Measurements from ENCODE around the gene RSPH3. TPM values are rescaled to one million over a fixed set of nuclear protein-coding genes. Genes with fewer than 3 reads are reported as not detected.

Gene RSPH3
- total and polyA plus RNA-seq, 2 of the 13 experiments (the other 11 are each of a cell fraction or from before 2014, with no cell fraction given): 1.3 to 3.5 TPM

- WGBS (ENCODE audit: low lambda C conversion rate): 0% methylated on average over 1 of the region's 1 CpG
- Histone ChIP-seq H3K4me2 (ENCODE audit: low read depth, low read length) (no peak overlapping the region), H2AFZ (ENCODE audit: low read length) (no peak overlapping the region), H3K9ac (ENCODE audit: insufficient read depth, low read depth, low read length) (no peak overlapping the region), H3K9me3 (ENCODE audit: low read length) (no peaks in the 10 kb centered on the region), H4K20me1 (ENCODE audit: insufficient read depth, low read length) (no peaks in the 10 kb centered on the region), H3K4me3 (replicated peaks in 1 of 3; ENCODE audit: insufficient read depth in 1 of 3, low read depth in 2 of 3, low read length in 3 of 3) (no peak overlapping the region), H3K4me1 (ENCODE audit: insufficient read depth, low read length) (no peaks in the 10 kb centered on the region), H3K27me3 (ENCODE audit: control insufficient read depth in 1 of 2, insufficient read depth in 2 of 2, low read length in 2 of 2) (peaks cover 10 to 68% of the 10 kb centered on the region in 2 experiments; a peak in 4 of 5 replicates), H3K27ac (ENCODE audit: extremely low read length, insufficient read depth, low read length) (no peak overlapping the region), H3K79me2 (ENCODE audit: insufficient read depth, low read length) (no peaks in the 10 kb centered on the region), H3K36me3 (replicated peaks in 1 of 2; ENCODE audit: control insufficient read depth in 1 of 2, insufficient read depth in 2 of 2, low read length in 2 of 2) (no peaks in the 10 kb centered on the region)
- intact Hi-C loops (cut with micrococcal nuclease; ENCODE audit: unreplicated experiment): no loop called here
- no peak for DNase-seq (ENCODE audit: low spot score)
- BruUV-seq (replicated peaks): no TSS peak
- in situ Hi-C loops (cut with HindIII; ENCODE audit: extremely low pct_ligation_motif_present, low pct_unique_long_range_greater_than_20kb): loop anchor here (5.0 kb wide), 1 partner anchor 67 kb away; no protein-coding TSS in a partner anchor
- no peak for FAIRE-seq
- CTCF ChIA-PET (ENCODE audit: low intra/inter-chr PET ratio, low total read pairs): no interaction called here
- POLR2A ChIA-PET: no interaction called here
- ATAC-seq: no peak
- TF ChIP-seq SAP130 (CRISPR knock-in tag; IDR thresholded peaks at IDR 0.05; ENCODE audit: low read depth) (no peak), ZNF326 (CRISPR knock-in tag; IDR thresholded peaks at IDR 0.05; ENCODE audit: borderline replicate concordance) (no peak), PRMT3 (CRISPR knock-in tag; IDR thresholded peaks at IDR 0.05; ENCODE audit: borderline replicate concordance, low read depth) (no peak), TCF12 (IDR thresholded peaks at IDR 0.05) (no peak), TCF12 (CRISPR knock-in tag; IDR thresholded peaks at IDR 0.05) (no peak), ZNF703 (CRISPR knock-in tag; IDR thresholded peaks at IDR 0.05; ENCODE audit: borderline replicate concordance) (no peak), KAT7 (CRISPR knock-in tag; IDR thresholded peaks at IDR 0.05; ENCODE audit: borderline replicate concordance) (no peak)
- TF ChIP-seq, protein P1, sequence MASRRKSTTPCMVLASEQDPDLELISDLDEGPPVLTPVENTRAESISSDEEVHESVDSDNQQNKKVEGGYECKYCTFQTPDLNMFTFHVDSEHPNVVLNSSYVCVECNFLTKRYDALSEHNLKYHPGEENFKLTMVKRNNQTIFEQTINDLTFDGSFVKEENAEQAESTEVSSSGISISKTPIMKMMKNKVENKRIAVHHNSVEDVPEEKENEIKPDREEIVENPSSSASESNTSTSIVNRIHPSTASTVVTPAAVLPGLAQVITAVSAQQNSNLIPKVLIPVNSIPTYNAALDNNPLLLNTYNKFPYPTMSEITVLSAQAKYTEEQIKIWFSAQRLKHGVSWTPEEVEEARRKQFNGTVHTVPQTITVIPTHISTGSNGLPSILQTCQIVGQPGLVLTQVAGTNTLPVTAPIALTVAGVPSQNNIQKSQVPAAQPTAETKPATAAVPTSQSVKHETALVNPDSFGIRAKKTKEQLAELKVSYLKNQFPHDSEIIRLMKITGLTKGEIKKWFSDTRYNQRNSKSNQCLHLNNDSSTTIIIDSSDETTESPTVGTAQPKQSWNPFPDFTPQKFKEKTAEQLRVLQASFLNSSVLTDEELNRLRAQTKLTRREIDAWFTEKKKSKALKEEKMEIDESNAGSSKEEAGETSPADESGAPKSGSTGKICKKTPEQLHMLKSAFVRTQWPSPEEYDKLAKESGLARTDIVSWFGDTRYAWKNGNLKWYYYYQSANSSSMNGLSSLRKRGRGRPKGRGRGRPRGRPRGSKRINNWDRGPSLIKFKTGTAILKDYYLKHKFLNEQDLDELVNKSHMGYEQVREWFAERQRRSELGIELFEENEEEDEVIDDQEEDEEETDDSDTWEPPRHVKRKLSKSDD (CRISPR knock-in tag; IDR thresholded peaks at IDR 0.05; ENCODE audit: low read depth): no peak
- TF ChIP-seq, protein P2, sequence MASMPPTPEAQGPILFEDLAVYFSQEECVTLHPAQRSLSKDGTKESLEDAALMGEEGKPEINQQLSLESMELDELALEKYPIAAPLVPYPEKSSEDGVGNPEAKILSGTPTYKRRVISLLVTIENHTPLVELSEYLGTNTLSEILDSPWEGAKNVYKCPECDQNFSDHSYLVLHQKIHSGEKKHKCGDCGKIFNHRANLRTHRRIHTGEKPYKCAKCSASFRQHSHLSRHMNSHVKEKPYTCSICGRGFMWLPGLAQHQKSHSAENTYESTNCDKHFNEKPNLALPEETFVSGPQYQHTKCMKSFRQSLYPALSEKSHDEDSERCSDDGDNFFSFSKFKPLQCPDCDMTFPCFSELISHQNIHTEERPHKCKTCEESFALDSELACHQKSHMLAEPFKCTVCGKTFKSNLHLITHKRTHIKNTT (CRISPR knock-in tag; IDR thresholded peaks at IDR 0.05): no peak
Measured at GRCh38 chr6:159039885-159040258, 39.9 kb upstream of the RSPH3 start.
